COR-L47 (cell line): ENCODE results near the gene NPM1.
"Not testable (repeated sequence)": the region's sequence is repeated elsewhere in the genome, so short reads cannot be mapped to it uniquely, and the experiment has no call there.

Experiments used
- DNase-seq: peaks from one replicate; lab custom pipeline; 2025; lab: John Stamatoyannopoulos, UW

NPM1 gene

GRCh38 chr5:171386006-171386671 lies 1.5 kb upstream of the NPM1 start:
- DNase-seq: no peak

DNA sequence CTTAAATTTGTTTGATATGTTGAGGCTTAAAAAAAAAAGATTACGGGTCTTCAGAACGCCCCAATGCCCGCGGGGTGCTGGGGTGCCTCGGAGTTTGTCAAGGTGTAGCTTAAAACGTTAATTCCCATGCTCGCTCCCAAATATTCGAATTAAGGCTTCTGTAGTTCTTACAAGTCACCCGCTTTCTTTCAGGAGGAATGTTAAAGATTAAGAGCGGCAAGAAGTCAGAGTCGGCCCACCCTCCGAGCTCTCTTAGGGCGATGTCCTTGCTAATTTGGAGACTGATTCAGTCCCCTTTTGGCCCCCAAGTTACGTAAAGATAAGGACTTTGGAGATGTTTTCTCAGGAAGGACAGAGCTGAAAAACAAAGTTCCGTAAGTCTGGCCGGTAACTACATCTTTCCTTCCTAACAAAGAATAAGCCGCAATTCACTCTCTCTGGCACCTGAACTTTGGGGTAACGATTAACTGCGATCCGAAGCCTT lies 746 bp upstream of the NPM1 start:
- DNase-seq: no peak

DNA sequence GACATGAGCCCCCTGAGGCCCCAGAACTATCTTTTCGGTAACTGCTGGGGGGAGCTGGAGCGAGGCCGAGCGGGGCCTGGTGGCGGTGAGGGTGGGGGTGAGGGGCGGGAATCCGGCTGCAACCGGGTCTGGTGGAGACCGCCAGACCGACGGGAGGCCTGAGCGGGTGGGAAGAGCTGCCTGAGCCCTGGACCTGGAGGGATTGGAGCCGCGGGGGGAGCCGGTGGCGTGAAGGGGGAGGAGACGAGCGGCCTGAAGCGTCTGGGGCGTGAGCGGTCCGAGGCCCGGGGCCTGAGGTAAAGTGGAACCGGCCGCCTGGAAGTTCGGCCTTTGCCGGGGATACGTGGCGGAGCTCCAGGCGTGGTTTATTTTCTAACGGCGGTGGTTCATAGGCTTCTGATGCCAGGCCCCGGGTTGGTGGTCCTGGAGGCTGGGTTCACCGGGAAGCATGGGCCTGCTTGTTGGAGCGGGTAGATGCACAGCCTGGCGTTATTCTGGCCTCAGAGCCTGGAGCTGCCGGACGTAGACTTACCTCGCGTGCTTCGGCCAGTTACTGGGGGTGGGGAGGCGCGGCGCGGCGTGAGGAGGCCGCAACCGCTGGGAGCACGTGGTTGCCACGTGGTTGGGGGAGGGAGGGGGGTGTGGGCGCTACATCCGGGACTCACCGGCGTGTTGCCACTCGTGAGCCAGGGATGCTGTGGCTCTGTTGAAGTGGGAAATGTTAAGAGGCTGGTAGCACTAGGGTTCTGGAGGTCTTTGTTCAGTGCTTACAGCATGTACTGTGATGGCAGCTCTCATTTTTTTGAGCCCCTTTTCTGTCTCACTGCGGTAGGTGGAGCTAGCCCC lies 544 bp downstream of the NPM1 start:
- peak; percentile 79 for DNase-seq

- no peak for DNase-seq
Measured at GRCh38 chr5:171388816-171389168, 1.1 kb downstream of the NPM1 start.

- no peak for DNase-seq
Measured at GRCh38 chr5:171390883-171391677, 3.4 kb downstream of the NPM1 start.

DNA sequence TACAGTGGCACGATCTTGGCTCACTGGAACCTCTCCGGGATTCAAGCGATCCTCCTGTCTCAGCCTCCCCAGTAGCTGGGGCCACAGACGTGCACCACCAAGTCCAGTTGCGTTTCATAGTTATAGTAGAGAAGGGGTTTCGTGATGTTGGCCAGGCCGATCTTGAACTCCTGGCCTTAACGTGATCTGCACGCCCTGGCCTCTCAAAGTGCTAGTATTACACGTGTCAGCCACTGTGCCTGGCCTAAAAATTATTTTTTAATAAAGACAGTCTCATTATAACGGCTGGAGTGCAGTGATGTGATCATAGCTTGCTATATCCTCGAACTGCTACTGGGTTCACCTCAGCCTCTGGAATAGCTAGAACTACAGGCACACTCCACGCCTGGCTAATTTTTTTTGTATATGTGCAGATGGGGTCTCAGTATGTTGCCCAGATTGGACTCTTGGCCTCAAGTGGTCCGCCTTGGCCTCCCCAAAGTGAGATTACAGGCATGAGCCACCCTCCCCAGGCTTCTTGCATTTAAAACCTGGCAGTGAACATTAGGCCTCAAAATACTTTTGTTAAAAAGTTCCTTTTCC lies 4.4 kb downstream of the NPM1 start:
- DNase-seq: no peak

DNA sequence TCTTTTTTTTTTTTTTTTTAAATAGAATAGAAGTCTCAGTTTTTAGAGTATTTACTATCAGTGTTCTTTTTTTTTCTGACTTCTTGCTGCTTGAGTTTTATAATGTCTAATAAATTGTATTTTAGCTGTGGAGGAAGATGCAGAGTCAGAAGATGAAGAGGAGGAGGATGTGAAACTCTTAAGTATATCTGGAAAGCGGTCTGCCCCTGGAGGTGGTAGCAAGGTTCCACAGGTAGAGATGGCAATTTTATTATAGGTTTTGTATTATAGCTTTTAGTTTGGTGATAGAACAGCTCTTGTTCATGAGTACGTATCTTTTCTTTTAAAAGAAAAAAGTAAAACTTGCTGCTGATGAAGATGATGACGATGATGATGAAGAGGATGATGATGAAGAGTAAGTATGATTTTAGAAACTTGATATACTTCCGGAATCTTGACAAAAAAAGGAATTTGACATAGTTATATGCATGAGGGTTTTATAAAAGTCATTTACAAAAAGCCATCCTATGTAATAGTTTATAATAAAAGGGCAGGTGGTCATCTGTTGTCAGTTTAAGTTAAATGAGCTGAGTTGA lies 5.0 kb downstream of the NPM1 start:
- DNase-seq: no peak

DNA sequence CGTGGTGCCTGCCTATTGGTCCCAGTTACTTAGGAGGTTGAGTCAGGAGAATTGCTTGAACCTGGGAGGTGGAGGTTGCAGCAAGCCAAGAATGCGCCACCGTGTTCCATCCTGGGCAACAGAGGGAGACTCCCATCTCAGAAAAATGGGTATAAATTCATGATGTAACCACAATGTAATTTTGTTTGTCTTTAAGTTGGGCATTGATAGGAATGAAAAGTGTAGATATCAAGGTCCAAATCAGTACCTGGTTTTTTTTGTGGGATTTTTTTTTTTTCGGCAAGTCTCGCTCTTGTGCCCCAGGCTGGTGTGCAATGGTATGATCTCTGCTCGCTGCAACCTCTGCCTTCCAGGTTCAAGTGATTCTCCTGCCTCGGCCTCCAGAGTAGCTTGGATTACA lies 7.4 kb downstream of the NPM1 start:
- no peak for DNase-seq

DNA sequence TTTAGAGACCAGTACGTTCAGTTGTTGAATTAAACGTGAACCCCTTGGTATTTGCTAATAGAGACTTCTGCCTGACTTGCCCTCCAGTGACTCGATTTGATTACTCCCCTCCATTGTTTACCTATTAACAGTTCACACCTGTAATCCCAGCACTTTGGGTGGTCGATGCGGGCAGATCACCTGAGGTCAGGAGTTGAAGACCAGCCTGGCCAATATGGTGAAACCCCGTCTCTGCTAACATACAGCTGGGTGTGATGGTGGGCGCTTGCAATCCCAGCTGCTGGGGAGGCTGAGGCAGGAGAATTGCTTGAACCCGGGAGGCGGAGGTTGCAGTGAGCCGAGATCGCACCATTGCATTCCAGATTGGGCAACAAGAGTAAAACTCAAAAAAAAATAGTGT lies 8.9 kb downstream of the NPM1 start:
- DNase-seq: not testable (repeated sequence)

GRCh38 chr5:171397190-171397589 lies 9.5 kb downstream of the NPM1 start:
- DNase-seq: no peak

DNA sequence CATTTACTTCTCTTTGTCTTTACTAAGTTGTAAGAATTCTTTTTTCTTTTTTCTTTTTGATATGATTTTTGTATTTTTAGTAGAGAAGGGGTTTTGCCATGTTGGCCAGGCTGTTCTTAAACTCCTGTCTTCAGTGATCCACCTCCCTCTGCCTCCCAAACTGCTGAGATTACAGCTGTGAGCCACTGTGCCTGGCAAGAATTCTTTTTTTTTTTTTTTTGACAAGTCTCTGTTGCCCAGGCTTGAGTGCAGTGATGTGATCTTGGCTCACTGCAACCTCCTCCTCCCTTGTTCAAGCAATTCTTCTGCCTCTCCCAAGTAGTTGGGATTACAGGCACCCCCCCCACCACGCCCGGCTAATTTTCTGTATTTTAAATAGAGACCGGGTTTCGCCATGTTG lies 9.9 kb downstream of the NPM1 start:
- no peak for DNase-seq

DNA sequence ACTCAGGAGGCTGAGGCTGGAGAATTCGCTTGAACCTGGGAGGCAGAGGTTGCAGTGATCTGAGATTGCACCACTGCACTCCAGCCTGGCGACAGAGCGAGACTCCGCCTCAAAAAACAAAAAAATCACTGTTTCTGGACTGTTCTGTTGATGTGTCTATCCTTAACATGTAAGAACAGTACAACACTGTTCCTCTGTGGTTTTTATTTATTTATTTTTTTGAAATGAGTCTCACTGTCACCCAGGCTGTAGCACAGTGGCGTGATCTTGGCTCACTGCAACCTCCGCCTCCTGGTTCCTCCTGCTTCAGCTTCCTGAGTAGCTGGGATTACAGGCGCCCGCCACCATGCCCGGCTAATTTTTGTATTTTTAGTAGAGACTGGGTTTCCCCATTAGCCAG lies 11.0 kb downstream of the NPM1 start:
- DNase-seq: not testable (repeated sequence)

DNA sequence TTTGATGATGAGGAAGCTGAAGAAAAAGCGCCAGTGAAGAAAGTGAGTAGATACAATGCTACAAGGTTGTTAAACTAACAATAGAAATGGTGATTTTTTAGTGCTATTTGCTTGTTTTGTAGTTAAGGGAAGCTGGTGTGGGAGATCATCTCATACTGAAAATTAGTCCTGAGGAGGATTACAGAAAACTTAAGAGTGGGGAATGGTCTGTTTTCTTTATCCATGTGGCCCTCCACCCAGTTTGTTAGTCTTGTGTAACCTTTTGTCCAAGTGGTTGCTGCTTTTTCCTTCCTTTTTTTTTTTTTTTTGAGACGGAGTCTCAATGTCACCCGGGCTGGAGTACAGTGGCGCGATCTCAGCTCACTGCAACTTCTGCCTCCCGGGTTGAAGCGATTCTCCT lies 12.5 kb downstream of the NPM1 start:
- no peak for DNase-seq

DNA sequence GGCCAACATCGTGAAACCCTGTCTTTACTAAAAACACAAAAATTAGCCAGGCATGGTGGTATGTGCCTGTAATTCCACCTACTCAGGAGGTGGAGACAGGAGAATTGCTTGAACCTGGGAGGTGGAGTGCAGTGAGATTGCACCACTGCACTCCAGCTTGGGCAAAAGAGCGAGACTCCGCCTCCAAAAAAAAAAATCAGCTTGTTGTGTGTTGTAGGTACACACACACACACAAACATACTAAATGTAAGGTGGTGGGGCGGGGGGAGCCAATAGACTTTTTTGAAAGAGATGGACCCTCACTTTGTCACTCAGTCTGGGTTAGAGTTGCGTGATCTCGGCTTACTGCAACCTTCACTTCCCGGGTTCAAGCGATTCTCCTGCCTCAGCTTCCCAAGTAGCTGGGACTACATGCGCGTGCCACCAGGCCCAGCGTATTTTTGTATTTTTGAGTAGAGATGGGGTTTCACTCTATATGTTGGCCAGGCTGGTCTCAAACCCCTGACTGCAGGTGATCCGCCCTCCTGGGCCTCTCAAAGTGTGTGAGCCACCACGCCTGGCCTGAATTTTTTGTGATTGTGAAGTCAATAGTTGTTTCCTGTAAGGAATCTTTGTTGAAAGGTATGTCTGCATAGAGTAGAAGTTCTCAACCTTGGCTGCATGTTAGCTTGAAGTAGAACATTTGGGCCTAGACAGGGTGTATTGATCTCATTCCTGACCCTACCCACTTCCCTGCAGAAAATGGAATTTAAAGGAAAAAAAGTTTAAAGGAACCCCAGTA lies 13.7 kb downstream of the NPM1 start:
- no peak for DNase-seq

DNA sequence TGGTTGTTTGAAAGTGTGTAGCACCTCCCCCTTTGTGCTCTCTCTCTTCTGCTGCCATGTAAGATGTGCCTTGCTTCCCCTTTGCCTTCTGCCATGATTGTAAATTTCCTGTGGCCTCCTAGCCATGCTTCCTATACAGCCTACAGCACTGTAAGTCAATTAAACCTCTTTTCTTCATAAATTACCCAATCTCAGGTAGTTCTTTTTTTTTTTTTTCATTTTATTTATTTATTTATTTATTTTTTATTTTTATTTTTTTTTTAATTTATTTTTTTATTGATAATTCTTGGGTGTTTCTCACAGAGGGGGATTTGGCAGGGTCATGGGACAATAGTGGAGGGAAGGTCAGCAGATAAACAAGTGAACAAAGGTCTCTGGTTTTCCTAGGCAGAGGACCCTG lies 15.1 kb downstream of the NPM1 start:
- DNase-seq: not testable (repeated sequence)

DNA sequence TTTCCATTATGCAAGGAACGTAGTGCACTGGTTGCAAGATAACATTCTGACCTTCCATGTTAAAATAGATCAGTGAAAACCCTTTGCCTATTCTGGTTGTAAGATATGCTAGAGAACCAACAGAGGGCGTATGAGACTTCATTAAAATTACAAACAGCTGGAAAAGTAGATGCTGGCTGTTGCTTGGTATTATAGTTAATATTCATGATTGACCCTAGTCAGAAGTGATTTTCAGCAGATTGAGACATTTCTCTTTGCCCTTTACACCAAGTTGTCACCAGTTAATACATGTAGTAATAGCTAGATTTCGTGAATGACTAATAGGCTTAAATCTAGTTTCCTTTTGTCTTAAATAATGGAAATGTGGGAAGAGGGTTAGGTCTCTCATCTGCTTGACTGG lies 18.0 kb downstream of the NPM1 start:
- no peak for DNase-seq

- no peak for DNase-seq
Measured at GRCh38 chr5:171407234-171407633, 19.6 kb downstream of the NPM1 start.

GRCh38 chr5:171409164-171410136 lies 21.8 kb downstream of the NPM1 start:
- DNase-seq: no peak

- no peak for DNase-seq
Measured at GRCh38 chr5:171410181-171410580, 22.5 kb downstream of the NPM1 start.

DNA sequence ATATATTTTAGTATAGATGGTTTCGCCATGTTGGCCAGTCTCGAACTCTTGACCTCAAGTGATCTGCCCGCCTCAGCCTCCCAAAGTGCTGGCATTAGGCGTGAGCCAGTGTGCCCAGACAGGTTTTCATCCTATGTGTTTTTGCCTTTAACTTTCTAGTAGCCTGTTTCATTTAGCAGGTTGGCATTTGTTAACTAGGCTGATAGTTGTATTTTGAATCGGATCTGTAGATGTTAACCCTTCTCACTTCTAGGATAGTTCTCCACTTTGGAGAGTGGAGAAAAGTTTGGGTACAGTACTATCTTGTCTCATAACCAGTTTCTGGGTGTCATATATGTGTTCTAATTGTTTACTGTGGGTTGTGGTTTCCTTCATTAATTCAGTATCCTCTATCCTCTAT lies 24.5 kb downstream of the NPM1 start:
- DNase-seq: no peak
